ENCODE measurements around the gene RGS14.

- TF ChIP-seq ZFP30 (CRISPR knock-in tag; IDR thresholded peaks at IDR 0.05) (no peak), RARB (CRISPR knock-in tag; IDR thresholded peaks at IDR 0.05) (no peak)
- TF ChIP-seq, protein P1, sequence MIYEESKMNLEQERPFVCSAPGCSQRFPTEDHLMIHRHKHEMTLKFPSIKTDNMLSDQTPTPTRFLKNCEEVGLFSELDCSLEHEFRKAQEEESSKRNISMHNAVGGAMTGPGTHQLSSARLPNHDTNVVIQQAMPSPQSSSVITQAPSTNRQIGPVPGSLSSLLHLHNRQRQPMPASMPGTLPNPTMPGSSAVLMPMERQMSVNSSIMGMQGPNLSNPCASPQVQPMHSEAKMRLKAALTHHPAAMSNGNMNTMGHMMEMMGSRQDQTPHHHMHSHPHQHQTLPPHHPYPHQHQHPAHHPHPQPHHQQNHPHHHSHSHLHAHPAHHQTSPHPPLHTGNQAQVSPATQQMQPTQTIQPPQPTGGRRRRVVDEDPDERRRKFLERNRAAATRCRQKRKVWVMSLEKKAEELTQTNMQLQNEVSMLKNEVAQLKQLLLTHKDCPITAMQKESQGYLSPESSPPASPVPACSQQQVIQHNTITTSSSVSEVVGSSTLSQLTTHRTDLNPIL (CRISPR knock-in tag; IDR thresholded peaks at IDR 0.05; ENCODE audit: low read depth) = no peak
These were observed 47.0 kb downstream of the RGS14 start for GRCh38 chr5:177404641-177405179.
